ENCODE data around the gene HSF5.
A peak's percentile ranks its signal among the peaks of the same experiment; 100 is the strongest.
"Not testable (repeated sequence)": the region's sequence is repeated elsewhere in the genome, so short reads cannot be mapped to it uniquely, and the experiment has no call there.

Gene HSF5

GRCh38 chr17:58516644-58517377 is 28.6 kb upstream of the HSF5 start:
- DNase-seq, result no peak

DNA sequence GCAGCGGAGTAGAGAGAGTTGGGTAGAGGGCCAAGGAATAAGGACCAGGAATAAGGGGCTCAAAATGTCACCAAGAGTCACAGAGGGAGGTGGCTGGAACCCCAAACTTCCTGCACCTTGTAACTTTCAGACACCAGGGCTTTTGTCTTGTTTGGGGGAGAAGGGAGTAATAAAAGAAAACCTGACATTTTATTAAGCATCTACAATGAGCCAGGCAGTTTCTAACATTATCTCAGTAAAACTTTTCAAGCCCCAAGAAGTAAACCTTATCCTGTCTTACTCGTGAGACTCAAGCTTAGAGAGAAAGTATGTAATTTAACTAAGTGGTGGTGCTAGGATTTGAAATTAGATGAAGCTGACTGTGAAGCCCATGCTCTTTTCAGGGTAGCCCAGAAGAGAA is 27.1 kb upstream of the HSF5 start:
- DNase-seq, result no peak

GRCh38 chr17:58514770-58515157 is 26.6 kb upstream of the HSF5 start:
- no peak for DNase-seq

DNA sequence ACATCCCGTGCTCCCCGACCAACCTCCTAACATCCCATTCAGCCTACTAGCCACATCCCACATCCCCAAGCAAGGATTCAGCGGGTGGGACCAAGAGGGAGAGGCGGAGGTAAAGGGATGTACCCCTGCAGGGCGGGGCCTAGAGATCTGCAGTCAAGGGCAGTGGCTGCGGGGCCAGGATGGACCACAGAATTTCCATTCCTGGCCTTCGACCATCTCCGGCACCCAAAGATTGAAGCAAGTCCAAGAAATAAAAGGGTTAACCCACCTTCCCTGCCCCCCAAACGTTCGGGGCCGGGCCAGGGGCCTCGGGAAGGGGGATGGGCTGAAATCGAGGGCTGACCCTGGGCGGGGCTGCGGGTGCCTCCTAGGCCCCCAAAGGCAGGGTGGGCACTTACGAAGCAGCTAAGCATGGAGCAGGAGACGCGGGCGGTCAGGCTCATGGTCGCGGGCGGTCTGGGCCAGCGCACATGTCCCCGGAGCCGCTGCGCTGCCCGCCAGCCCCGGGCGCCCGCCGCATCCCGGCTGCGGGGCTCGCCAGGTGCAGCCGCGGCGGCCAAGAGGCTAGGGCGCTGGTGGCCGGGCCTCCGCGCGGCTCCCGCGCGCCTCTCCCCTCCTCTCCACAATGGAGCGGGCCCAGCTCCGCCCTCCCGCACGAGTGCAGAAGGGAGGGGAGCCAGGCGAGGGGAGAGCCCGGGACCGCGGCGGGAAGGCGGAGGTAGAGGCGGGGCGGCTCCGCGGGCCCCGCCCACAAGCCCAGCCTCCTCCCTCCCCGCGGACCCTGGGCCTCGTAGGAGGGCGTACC is 26.0 kb upstream of the HSF5 start, which contains the start of gene MTMR4:
TSS of gene MTMR4 (minus strand) at position 674 of the 805 bp plus-strand sequence. CDS start at position 443, 231 bp downstream.
- DNase-seq, result peak; percentile 88

- no peak for DNase-seq
These were observed 25.2 kb upstream of the HSF5 start for GRCh38 chr17:58513267-58513964.

- DNase-seq, result no peak
These were observed 21.9 kb upstream of the HSF5 start for GRCh38 chr17:58510075-58510474.

GRCh38 chr17:58508341-58509067 is 20.3 kb upstream of the HSF5 start:
- no peak for DNase-seq

DNA sequence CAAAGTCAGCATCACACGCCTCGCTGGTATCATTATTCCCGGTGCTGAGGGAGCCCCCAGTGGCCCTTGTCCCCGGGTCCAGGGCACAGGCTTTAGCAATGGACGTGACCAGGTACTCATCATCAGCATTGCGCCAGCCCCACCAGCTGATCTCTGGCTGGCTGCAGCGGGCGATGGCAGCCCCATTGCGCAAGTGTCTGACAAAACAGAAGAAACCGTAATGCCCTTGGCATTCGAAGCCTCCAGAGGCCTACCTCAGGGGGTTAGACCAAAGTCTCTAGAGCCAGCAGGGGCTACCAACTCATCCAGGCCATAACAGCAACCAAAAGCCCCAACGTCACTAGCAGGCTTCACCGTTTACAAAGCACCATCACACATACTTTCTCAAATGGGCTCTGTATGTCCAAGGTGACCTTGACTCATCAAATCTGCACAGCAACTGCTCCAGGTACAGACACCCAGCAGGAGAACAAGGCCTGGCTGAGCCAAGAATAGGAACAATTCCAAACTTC is 19.0 kb upstream of the HSF5 start:
- DNase-seq, result no peak

DNA sequence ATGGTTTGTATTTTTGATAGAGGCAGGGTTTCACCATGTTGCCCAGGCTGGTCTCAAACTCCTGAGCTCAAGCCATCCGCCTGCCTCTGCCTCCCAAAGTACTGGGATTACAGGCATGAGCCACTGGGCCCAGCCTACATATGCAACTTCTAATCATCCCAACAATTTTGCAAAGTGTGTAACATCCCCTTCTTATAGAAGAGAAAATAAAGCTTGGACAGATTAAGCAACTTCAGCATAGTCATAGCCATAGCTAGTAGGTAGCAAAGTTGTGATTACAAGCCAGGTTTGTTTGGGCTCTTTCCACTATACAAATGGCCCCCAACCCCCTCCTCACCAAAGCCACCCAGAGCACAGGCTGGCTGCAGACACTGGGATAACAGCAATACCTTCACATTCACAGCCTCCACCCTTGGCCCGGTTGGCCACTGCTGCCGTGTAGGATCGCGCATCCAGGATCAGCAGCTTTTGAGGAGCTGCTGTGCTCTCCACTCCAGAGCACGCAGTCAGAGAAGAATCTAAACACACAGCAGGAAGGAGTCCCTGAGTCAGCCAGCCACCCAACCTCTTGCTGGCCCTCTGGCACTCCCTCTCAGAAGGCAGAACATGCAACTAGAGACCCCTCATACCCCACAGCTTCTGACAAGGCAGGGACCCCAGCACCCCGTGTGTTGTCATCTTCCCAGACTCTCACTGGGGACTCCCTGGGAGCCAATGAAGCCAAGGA is 18.3 kb upstream of the HSF5 start:
- DNase-seq, result no peak

DNA sequence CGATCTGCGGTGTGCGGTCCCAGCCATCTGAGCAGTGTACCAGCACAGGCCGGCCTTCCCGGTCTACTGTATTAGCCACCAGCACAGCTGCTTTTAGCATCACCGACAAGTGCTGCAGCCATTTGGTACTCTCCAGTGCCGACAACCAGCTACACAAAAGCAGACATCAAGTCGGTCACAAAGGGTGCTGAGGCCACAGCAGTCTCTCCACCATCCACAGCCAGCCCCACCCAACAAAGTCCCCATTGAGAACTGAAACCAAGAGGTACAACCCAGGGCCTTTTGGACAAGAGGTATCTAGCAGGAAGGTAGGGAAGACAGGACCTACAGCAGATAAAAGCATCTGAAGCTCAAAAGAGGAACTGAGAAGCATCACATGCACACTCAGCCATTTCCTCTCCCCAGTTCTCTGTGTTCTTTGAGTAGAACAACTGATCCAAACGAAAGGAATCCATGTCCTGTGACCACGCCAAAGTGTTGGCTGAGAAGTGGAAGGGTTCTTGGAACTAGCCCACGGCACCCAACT is 16.7 kb upstream of the HSF5 start:
- DNase-seq, result no peak

GRCh38 chr17:58503866-58504265 is 15.7 kb upstream of the HSF5 start:
- no peak for DNase-seq

DNA sequence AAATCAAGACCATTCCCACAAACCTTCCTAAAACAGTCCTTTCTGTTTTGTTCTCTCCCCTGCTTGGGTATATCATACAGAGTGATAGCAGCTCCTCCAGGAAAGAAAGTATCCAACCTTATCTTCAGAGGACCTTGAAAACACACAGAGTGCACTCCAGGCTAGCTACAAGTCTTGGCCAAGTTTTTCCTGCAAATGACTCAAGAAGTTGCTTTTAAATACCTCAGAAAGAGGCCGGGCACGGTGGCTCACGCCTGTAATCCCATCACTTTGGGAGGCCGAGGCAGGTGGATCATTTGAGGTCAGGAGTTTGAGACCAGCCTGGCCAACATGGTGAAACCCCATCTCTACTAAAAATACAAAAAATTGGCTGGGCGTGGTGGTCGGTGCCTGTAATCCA is 14.9 kb upstream of the HSF5 start:
- DNase-seq, result not testable (repeated sequence)

GRCh38 chr17:58501451-58501850 is 13.2 kb upstream of the HSF5 start:
- no peak for DNase-seq

DNA sequence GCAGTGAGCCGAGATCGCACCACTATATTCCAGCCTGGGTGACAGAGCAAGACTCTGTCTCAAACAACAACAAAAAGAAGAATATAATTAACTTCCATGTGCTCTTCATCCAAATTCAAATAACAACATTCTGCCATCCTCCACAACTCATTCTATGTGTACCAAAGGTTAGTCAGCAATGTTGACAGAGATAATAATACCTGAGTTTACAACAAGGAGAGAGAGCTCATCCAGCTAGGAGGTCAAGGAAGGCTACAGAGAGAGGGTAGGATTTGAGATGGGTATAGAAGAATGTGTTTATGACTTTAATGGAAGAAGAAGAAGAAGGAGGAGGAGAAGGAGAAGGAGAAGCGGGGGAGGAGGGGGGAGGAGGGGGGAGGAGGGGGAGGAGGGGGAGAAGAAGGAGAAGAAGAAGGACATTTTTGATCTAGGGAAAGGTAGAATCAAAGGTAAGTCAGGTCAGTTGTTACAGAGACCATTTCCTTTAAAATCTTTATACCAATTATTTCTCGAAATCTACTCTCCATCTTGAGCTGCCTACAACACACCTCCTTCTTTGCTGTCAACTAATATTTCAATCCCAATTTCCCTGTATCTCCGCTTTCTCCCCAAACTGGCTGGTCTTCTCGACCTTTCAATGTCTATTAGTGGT is 10.1 kb upstream of the HSF5 start:
- no peak for DNase-seq

GRCh38 chr17:58493506-58493905 is 5.3 kb upstream of the HSF5 start:
- DNase-seq, result no peak

GRCh38 chr17:58492238-58493121 is 4.3 kb upstream of the HSF5 start:
- DNase-seq, result no peak

GRCh38 chr17:58491510-58492045 is 3.4 kb upstream of the HSF5 start:
- no peak for DNase-seq

DNA sequence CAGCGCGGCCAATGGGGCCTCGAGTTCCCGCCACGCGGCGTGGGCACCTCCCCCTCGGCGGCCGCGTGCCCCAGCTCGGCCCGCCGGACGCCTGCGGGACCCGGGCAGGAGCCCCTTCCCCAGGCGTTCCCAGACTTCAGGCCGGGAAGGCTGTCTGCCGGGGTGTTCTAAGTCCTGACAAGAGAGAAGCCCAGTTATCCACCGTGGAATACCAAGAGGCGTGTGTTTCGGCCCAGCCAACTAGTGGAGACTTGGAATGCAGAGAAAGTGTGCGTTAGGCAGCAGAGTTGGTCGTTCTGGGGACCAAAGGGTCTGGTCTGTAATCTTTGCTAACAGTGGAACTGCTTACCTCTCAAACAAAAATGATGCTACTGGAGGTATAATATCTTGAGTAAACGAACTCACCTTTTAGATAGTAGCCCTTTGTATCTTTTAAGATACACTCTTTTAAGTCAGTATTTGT is 251 bp upstream of the HSF5 start:
- no peak for DNase-seq

- DNase-seq, result no peak
These were observed 3.6 kb downstream of the HSF5 start for GRCh38 chr17:58484600-58484999.

DNA sequence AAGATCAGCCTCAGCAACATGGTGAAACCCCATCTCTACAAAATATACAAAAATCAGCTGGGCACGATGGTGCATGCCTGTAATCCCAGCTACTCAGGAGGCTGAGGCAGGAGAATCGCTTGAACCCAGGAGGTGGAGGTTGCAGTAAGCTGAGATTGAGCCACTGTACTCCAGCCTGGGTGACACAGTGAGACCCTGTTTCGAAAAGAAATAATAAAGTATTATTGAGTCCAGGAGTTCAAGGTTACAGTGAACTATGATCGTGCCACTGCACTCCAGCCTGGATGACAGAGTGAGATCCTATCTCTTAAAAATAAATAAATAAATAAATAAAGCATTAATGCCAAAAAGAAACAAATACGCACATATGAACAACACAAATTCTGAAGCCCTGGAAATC is 6.4 kb downstream of the HSF5 start:
- DNase-seq, result not testable (repeated sequence)

Measured in NCI-H510A treated with DMSO at 0.1 percent for 48 hours (cell line).